Hematopoietic multipotent progenitor cell (in vitro differentiated cells): Measurements from ENCODE around the gene USP48. TPM values are rescaled to one million over a fixed set of nuclear protein-coding genes. Genes with fewer than 3 reads are reported as not detected.

Experiments used
- DNase-seq, 3 donors: peaks; one replicate each; pipeline ENCODE4 v3.0.0-alpha.2; 2011 to 2015; ENCODE audit warnings: low read depth in 2 of 3, low spot score in 2 of 3
- total RNA-seq: library from RNA; depleted of rRNA; stranded (reverse); fragments of >200 nt; gene quantifications from one replicate; pipeline ENCODE4 v1.2.3, GENCODE V29; 2012

Gene USP48
- total RNA-seq, 1 donor = 31.2 TPM

- DNase-seq = no peak
These were observed 125.3 kb downstream of the USP48 start for GRCh38 chr1:21657456-21658190.

- DNase-seq = peak in 1 of 3 donors; percentile 18
These were observed 127.2 kb downstream of the USP48 start for GRCh38 chr1:21655748-21656147.

GRCh38 chr1:21655259-21655658 is 127.7 kb downstream of the USP48 start:
- DNase-seq = no peak

GRCh38 chr1:21654209-21654608 is 128.7 kb downstream of the USP48 start:
- DNase-seq = no peak

- no peak for DNase-seq
These were observed 129.2 kb downstream of the USP48 start for GRCh38 chr1:21653744-21654100.

GRCh38 chr1:21652937-21653743 is 129.8 kb downstream of the USP48 start:
- no peak for DNase-seq

GRCh38 chr1:21652101-21652936 is 130.6 kb downstream of the USP48 start:
- no peak for DNase-seq

GRCh38 chr1:21651214-21652042 is 131.5 kb downstream of the USP48 start:
- peak in 1 of 3 donors; percentile 46 for DNase-seq

- DNase-seq = no peak
These were observed 132.5 kb downstream of the USP48 start for GRCh38 chr1:21650400-21650799.

DNA sequence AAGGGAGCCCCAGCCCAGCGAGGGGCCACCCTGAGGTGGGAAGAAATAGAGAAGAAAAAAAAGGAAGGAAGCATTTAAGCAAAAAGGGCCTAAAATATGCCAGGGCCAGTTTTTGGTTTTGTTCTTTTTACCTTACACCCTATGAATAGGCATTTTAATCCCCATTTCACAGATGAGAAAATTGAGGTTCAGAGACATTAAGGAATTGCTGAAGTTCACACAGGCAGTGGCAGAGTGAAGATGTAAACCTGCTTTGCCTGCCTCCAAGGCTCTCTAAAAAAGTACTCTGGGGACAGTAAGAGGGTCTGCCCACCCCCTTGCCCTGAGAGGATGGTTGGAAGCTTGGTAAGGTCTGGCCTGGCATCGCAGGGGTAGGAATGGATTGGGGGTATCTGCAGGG is 133.6 kb downstream of the USP48 start:
- DNase-seq = no peak

GRCh38 chr1:21648791-21649190 is 134.2 kb downstream of the USP48 start:
- no peak for DNase-seq

- DNase-seq = no peak
These were observed 134.6 kb downstream of the USP48 start for GRCh38 chr1:21648352-21648730.

DNA sequence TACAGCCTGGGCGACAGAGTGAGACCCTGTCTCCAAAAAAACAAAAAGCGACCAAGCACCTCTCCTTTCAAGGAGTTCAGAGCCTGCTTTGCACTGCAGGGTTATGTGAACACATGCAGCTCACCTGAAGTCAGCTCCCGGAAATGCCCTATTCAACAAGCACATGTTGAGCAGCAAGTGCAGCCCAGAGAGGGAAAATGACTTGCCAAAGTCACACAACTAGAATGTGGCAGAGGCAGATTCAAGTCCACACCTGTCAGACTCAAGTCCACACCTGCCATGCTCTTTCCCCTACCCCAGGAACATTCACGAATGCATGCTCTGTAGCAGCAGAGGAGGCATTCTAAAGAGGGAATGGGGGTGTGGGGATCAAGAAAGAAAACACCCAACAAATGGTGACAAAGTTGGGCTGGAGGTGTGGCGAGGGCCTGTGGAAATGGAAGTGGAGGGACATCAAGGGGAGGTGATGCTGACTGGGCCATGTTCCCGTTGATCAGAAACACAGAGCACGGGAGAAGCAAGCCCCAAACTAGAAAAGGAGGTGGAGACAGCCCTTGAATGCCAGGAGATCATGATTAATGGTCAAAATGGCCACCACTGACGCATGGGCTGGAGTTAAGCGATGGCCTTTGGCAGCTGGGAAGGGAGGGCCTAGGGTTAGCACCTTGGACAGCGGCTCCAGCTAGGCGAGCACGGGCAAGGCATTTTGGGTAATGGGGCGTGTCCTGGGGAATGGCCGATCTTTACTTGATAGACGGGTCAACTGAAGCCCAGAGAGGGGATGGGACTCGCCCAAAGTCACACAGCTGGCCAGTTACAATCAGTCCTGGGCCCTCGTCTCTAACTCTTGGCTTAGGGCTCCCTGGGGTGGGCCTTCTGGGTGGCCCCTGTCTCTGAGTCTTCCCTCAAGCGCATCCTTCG is 135.3 kb downstream of the USP48 start:
- DNase-seq = peak in 2 of 3 donors; percentile 72 to 79

DNA sequence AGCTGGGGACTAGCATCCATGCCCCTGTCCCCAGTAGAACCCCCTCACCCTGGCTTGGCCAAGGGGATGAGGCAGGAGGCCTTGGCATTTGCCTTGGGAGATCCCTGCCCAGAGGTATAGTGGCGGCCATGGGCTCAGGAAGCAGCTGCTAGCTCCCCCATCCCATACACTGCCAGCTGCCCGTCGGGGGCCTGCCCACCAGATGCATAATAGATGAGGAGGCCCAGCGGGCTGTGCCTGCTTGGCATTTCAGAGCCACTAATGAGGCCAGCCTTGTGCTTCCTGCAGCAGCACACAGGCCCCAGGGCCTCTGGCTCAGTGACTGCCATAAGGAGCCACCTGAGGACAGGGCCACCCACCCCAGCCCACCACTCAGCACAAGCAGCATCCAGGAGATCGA is 137.4 kb downstream of the USP48 start:
- DNase-seq = no peak

DNA sequence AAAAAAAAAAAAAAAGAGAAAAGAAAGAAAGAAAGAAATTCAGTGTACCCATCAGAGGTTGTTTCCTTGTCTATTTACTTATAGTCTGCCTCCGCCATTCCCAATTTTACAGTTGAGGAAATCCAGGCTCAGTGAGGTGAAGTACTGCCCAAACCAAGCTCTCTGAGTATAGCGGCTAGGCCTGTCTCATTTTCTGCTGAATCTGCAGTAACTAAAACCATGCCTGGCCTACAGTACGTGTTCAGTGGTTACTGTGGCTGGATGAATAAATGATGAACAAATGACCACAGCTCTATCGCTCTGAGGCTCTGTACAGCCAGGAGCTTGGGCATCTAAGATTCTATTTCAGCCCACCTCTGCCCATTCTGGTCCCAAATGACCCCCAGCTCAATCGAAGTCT is 138.0 kb downstream of the USP48 start:
- no peak for DNase-seq

- no peak for DNase-seq
These were observed 138.6 kb downstream of the USP48 start for GRCh38 chr1:21644348-21644747.

DNA sequence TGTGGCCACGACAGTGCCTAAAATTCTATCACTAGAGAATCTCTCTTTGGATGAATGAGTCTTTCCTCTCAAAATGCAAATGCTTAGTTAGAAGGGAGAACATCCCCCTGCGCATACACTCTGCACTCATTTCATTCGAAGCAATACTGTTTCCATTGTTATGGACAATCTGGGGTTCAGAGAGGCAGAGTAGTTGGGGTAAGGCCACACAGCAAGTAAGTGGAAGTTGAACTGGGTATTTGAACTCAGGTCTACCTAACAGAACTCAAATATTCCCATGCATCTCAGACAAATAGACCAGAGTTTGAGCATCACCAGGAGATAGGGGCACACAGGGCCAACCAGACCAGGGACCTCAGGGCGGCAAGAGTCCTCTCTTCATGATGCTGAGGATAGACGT is 139.3 kb downstream of the USP48 start:
- DNase-seq = no peak

DNA sequence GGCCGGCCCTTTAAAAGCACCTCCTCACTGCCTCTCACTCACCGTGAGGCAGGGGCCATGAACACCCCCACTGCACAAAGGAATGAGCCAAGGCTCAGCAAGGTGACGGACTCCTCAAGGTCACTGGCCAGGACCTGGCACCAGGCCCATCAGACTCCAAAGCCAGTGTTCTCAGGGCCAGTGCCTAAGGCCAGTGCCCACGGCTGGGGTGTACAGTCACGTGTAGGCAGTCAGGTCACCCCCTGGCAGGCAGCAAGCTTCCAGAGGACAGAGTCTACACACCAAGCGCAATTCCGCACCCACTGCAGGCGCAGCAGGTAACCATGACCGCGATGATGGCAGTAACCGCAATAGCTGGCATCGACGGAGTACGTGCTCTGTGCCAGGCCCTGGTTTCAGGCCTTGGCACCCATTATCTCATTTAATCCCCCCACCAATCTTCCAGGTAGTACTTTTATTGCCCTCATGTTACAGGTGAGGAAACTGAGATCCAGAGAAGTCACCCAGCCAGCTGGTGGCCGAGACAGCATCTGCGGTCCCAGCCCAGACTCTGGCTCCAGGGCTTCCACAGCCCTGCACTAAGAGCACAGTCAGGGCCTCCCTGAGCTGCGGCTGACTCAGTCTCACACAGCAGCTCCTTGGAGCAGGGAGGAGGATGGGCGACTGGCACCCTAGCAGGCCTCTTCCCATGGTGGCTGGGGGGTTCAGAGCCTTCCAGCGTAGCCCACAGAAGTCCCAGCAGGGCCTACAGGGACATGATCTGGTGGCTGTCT is 140.8 kb downstream of the USP48 start:
- no peak for DNase-seq

GRCh38 chr1:21641537-21641936 is 141.4 kb downstream of the USP48 start:
- no peak for DNase-seq
